HUES48 (cell line): ENCODE measurements around the gene KMO.
A peak's percentile ranks its signal among the peaks of the same experiment; 100 is the strongest.

Source experiments
- H3K27ac ChIP-seq: one replicate; pipeline ENCODE4 v1.7.0; 2013; ENCODE audit warnings: low read depth, low read length, inconsistent platforms
- H3K27me3 ChIP-seq: 2 replicates; pipeline ENCODE4 v1.6.1; 2013; ENCODE audit warnings: mild to moderate bottlenecking, low read length; ENCODE audit not compliant: control insufficient read depth, insufficient read depth
- H3K36me3 ChIP-seq: 2 replicates; pipeline ENCODE4 v1.6.1; 2013; ENCODE audit warnings: low read length; ENCODE audit not compliant: control insufficient read depth, insufficient read depth
- H3K4me1 ChIP-seq: 2 replicates; pipeline ENCODE4 v1.6.1; 2013; ENCODE audit warnings: mild to moderate bottlenecking, low read length; ENCODE audit not compliant: control insufficient read depth, insufficient read depth
- H3K4me3 ChIP-seq: 2 replicates; pipeline ENCODE4 v1.5.1; 2013; ENCODE audit warnings: mild to moderate bottlenecking, low read depth, low read length
- H3K9ac ChIP-seq: 2 replicates; pipeline ENCODE4 v1.6.1; 2013; ENCODE audit warnings: mild to moderate bottlenecking, low read depth, low read length, moderate library complexity
- H3K9me3 ChIP-seq: 2 replicates; pipeline ENCODE4 v1.6.1; 2013; ENCODE audit warnings: low read length; ENCODE audit not compliant: control insufficient read depth, insufficient read depth

Gene KMO

DNA sequence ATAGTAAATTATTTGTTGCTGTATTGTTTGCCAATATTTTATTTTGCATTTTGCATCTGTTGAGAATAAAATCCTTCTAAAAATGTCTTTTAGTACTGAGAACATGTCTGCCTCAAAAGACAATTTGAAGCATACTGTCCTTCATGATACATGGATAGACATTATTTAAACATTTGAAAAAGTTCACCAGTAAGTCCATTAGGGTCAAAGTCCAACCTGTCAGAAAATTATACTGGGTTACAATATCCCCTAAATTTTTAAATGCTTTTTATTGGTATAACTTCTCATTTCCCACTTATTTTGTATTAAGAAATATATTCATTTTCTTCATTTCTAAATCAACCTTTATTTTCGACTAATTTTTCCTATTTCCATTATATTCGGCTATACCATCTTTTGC is 98.7 kb downstream of the KMO start:
- no peak overlapping the region for H3K9ac ChIP-seq
- H3K27ac ChIP-seq = no peak overlapping the region
- H3K9me3 ChIP-seq = no peaks in the 10 kb centered on the region
- H3K4me1 ChIP-seq = peaks cover 11% of the 10 kb centered on the region
- no peaks in the 10 kb centered on the region for H3K27me3 ChIP-seq
- H3K36me3 ChIP-seq = peaks cover 30% of the 10 kb centered on the region
- no peak overlapping the region for H3K4me3 ChIP-seq

DNA sequence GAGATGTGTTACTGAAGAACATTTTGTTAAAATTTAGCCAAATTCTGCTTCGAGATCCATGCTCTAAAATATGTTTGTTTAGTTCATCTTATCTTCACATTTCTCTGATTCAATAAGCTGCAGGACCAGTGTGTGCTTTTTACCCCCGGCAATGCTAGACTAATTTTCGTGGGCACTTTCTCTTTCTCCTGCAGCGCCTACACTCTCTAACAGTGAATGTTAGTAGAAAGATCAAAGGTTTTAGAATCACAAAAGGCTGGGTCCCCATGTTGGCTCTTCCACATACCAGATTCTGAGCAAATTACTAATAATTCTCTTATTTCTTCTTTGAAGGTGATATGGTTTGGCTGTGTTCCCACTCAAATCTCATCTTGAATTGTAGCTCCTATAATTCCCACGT is 99.5 kb downstream of the KMO start:
- Histone ChIP-seq H3K9ac (no peak overlapping the region), H3K4me1 (peaks cover 11% of the 10 kb centered on the region), H3K27ac (no peak overlapping the region), H3K9me3 (no peaks in the 10 kb centered on the region), H3K4me3 (no peak overlapping the region), H3K36me3 (peaks cover 38% of the 10 kb centered on the region), H3K27me3 (no peaks in the 10 kb centered on the region)

DNA sequence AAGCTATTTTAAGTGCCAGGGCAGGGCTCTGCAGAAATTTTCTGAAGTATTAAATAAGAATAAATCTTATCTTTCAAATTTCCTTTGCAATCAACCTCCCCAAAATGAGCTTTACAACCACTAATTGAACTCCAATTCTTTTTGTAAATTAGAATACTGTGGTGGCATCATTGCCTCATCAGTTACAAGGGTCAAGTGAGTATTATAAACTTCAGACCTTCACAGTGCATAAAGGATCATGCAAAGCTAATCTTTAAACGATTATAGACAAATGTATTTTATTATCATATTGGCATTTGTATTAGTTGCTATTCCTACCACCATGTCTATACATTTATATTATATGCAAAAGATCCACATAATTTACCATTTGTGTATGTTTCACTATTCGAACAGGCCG is 100.8 kb downstream of the KMO start:
- Histone ChIP-seq H3K4me1 (peaks cover 14% of the 10 kb centered on the region), H3K4me3 (no peak overlapping the region), H3K36me3 (peaks cover 45% of the 10 kb centered on the region), H3K9ac (no peak overlapping the region), H3K27me3 (no peaks in the 10 kb centered on the region), H3K9me3 (no peaks in the 10 kb centered on the region), H3K27ac (no peak overlapping the region)

DNA sequence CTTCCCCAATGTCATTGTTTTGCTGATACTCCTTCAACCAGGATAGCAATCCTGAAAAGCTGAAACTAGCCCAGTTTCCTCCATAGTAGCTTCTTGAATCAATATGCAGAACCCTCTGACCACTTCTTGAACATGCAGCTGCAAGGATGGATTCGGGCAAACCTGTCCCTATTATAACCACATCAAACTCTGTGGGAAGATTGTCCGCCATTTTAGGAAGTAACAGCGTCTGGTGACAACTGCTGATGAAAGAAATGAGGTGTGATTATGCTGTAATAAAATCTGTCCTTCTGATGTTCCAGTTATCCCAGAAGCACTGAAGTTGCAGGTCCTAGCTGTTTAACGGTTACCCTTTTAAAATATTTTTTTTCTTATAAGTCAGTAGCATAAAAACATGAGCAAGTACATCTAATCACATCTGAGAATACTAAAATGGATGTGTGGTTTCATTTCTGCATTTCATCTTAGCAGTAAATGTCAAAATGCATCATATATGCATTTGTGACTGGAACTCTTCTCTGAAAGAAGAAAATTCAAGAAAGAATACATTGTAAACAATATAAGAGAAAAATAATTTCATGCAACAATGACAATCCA is 103.5 kb downstream of the KMO start:
- no peak overlapping the region for H3K27ac ChIP-seq
- H3K27me3 ChIP-seq = no peaks in the 10 kb centered on the region
- H3K4me3 ChIP-seq = no peak overlapping the region
- H3K36me3 ChIP-seq = peaks cover 45% of the 10 kb centered on the region
- no peak overlapping the region for H3K9ac ChIP-seq
- no peaks in the 10 kb centered on the region for H3K9me3 ChIP-seq
- peaks cover 25% of the 10 kb centered on the region for H3K4me1 ChIP-seq

DNA sequence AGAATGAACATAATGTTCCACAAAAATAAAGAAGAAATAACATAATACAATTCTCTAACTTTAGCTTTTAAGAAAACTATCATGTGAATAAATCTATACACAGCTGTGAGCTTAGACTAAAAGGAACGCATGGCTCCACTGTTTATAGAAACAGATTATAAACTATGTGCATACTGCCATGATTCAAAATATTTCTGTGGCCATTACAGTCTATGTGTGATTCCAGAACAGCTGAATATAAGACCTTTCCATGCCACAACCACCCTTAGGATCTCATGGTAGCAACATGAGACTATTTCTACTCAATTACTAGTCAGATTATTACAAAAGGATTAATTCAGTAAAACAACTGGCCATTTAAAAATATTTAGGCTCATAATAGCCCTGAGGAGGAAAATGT is 104.1 kb downstream of the KMO start:
- 0 out of 2 replicates have a peak, but pooled peaks cover 3% of the 10 kb centered on the region for H3K27me3 ChIP-seq
- 0 out of 2 replicates have a peak, but pooled peaks cover 2% of the 10 kb centered on the region for H3K9me3 ChIP-seq
- H3K9ac ChIP-seq = no peak overlapping the region
- H3K4me3 ChIP-seq = no peak overlapping the region
- no peak overlapping the region for H3K27ac ChIP-seq
- peaks cover 45% of the 10 kb centered on the region for H3K36me3 ChIP-seq
- peaks cover 26% of the 10 kb centered on the region for H3K4me1 ChIP-seq

DNA sequence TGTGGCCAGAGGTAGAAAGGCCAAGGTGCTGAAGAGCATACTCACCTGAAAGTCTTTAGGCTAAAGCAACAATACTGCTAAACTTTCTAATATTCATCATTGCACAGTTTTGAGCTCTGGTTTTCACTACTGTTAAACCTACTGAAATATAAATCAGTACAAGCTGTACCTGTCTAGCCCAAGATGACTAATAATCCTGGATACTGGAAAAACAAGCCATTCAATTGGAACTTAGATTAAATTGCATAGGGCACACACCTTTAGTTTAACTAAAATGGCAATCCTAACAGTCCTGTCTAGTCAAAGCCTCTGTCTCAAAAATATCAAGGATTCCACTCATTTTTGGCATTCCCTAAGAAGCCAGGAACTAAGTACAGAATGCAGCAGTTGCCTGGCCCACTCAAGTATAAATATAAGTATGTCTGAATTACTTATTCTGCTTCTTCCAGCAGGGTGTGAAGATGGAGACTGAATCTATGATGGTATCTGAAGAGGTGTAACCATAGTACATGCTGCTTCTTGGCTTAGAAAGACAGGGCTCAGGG is 104.9 kb downstream of the KMO start:
- Histone ChIP-seq H3K36me3 (peaks cover 44% of the 10 kb centered on the region), H3K9ac (no peak overlapping the region), H3K27me3 (0 out of 2 replicates have a peak, but pooled peaks cover 3% of the 10 kb centered on the region), H3K4me1 (peaks cover 23% of the 10 kb centered on the region), H3K9me3 (0 out of 2 replicates have a peak, but pooled peaks cover 10% of the 10 kb centered on the region), H3K27ac (no peak overlapping the region), H3K4me3 (peak overlapping the region; percentile 100)

DNA sequence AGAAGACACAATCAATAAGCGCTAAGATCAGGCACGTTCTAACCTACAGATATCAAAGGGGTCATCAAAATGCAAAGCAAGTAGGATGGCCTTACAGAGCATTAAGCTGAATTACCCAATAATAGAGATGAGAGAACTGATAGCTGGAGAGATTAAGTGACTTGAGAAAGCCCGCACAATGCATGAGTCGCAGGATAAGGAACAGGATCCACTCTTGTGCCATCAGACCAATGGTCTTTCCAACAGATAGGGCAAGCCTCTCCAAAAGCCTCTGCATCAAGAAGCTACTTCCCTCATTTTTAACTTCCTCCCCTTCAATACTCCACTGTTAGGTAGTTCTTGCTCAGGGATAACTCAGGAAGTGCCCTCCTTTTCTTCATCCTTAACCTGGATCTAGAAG is 105.4 kb downstream of the KMO start:
- Histone ChIP-seq H3K4me1 (peaks cover 23% of the 10 kb centered on the region), H3K9me3 (0 out of 2 replicates have a peak, but pooled peaks cover 11% of the 10 kb centered on the region), H3K27ac (no peak overlapping the region), H3K27me3 (0 out of 2 replicates have a peak, but pooled peaks cover 3% of the 10 kb centered on the region), H3K9ac (no peak overlapping the region), H3K4me3 (peak overlapping the region; percentile 100), H3K36me3 (peaks cover 40% of the 10 kb centered on the region)

DNA sequence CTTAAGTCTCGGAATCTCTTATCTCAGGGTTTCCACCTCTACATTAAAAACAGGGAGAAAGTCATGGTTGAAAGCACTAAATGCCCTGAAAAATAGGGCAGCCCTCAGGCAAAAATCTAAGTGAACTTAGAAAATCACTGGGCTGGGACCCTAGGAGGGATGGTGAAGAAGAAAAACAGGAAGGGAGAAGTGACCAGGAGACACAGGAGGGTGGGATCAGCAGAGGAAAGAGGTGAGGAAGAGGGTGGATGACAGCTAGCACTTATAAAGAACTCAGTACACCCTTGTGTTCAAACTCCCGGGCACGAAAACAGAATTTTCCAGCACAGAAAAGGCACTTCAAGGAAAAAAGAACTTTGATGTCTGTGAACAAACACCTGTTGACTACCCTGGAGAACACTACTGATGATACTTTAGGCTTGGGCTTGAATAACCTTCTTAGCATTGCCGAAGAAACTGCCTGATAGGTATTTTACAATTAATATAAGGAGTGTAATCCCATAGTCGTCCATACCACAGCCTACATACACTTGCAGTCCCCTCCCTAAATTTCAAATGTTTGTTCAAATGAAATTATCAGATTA is 106.0 kb downstream of the KMO start:
- Histone ChIP-seq H3K4me1 (peaks cover 23% of the 10 kb centered on the region), H3K9ac (no peak overlapping the region), H3K36me3 (peaks cover 40% of the 10 kb centered on the region), H3K9me3 (0 out of 2 replicates have a peak, but pooled peaks cover 12% of the 10 kb centered on the region), H3K27ac (no peak overlapping the region), H3K4me3 (peak overlapping the region; percentile 100), H3K27me3 (0 out of 2 replicates have a peak, but pooled peaks cover 3% of the 10 kb centered on the region)

DNA sequence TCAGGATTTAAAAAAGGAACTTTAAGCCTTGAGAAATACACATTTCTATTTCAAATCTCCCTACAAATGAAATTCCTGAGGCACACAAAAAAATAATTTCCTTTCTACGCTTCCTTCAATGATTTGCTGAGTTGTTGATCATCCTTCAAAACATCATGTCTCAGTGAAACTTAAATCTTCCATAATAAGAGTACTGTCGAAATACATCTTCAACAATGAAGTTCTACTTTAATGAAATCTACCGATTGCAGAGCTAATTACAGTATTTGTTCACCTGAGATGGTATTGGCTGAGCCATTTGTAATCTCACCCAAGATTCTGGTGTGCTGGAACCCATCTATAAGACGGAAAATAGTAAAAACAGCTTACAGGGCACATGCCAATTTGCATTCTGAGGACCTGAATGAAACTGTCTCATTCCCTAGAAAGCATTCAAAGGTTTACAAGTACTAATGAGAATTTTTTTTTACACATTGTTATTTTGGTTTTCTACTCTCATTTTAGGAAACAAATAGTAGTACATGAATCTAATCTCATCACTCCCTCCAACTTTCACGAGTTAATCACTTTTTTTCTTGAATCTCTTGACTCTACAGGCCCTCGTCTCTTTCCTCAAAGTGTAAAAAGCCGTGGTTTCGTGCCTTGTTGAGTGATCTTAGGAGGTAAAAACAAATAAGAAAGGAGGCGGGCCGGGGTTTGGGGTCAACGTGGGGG is 106.9 kb downstream of the KMO start:
- H3K4me1 ChIP-seq = peaks cover 23% of the 10 kb centered on the region
- peak overlapping the region; percentile 77 for H3K9ac ChIP-seq
- 0 out of 2 replicates have a peak, but pooled peaks cover 15% of the 10 kb centered on the region for H3K9me3 ChIP-seq
- 0 out of 2 replicates have a peak, but pooled peaks cover 3% of the 10 kb centered on the region for H3K27me3 ChIP-seq
- H3K4me3 ChIP-seq = peak overlapping the region; percentile 100
- H3K27ac ChIP-seq = no peak overlapping the region
- peaks cover 33% of the 10 kb centered on the region for H3K36me3 ChIP-seq

DNA sequence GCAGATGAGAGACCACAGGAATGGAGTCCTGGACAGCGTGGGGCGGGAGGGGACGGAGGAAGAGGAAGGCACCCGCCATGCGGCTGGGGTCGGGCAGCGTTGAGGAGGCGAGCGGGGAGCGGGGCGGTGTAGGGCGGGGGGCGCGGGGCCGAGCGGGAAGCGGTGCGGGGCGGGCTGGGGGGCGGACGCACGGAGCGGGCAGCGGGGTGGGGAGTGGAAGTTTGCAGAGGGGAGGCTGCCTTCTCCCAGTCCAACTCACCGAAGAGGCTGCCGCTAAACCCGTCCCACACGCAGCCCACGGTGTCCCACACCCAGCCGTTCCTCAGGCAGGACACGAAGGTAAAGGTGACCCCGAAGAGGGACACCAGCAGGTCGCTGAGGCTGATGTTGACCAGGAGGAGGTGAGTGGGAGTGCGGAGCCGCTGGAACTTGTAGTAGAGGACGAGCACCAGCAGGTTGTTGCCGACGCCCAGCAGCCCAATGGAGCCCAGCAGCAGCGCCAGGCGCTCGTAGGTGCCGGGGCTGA is 107.5 kb downstream of the KMO start:
- H3K27me3 ChIP-seq = 0 out of 2 replicates have a peak, but pooled peaks cover 3% of the 10 kb centered on the region
- peaks cover 23% of the 10 kb centered on the region for H3K4me1 ChIP-seq
- peak overlapping the region; percentile 87 for H3K27ac ChIP-seq
- peaks cover 27% of the 10 kb centered on the region for H3K36me3 ChIP-seq
- H3K4me3 ChIP-seq = peak overlapping the region; percentile 100
- 0 out of 2 replicates have a peak, but pooled peaks cover 15% of the 10 kb centered on the region for H3K9me3 ChIP-seq
- peak overlapping the region; percentile 92 for H3K9ac ChIP-seq
